Activated CD8-positive, alpha-beta memory T cell treated with anti-CD3 and anti-CD28 coated beads for 48 hours (primary cell): ENCODE results near the gene PPM1B.
"Not testable (repeated sequence)": the region's sequence is repeated elsewhere in the genome, so short reads cannot be mapped to it uniquely, and the experiment has no call there.

ENCODE experiments used
- DNase-seq, 3 experiments: peaks; one replicate each; pipeline ENCODE4 v3.0.0-alpha.2; 2020; ENCODE audit warnings: low read depth in 2 of 3, low spot score in 2 of 3

PPM1B gene

GRCh38 chr2:44168681-44169154 is at the start of gene PPM1B:
Gene PPM1B, plus strand, starts transcription at chr2:44168875. Its CDS starts 32,325 bp downstream, at chr2:44201200.
- peak; percentile 91 to 99 (median 96) for DNase-seq

- no peak for DNase-seq
Observed at GRCh38 chr2:44119878-44120277, 48.8 kb upstream of the PPM1B start.

GRCh38 chr2:44120428-44120827 is 48.2 kb upstream of the PPM1B start:
- DNase-seq = no peak

- no peak for DNase-seq
Observed at GRCh38 chr2:44121899-44122298, 46.8 kb upstream of the PPM1B start.

GRCh38 chr2:44124500-44124899 is 44.2 kb upstream of the PPM1B start:
- DNase-seq = no peak

- DNase-seq = no peak
Observed at GRCh38 chr2:44126106-44126797, 42.4 kb upstream of the PPM1B start.

- DNase-seq = no peak
Observed at GRCh38 chr2:44130441-44130840, 38.2 kb upstream of the PPM1B start.

- no peak for DNase-seq
Observed at GRCh38 chr2:44131177-44131576, 37.5 kb upstream of the PPM1B start.

GRCh38 chr2:44133602-44134001 is 35.1 kb upstream of the PPM1B start:
- DNase-seq = not testable (repeated sequence)

GRCh38 chr2:44134848-44135247 is 33.8 kb upstream of the PPM1B start:
- no peak for DNase-seq

- no peak for DNase-seq
Observed at GRCh38 chr2:44135296-44135695, 33.4 kb upstream of the PPM1B start.

- no peak for DNase-seq
Observed at GRCh38 chr2:44135771-44136170, 32.9 kb upstream of the PPM1B start.

- no peak for DNase-seq
Observed at GRCh38 chr2:44136252-44136651, 32.4 kb upstream of the PPM1B start.

- no peak for DNase-seq
Observed at GRCh38 chr2:44137048-44137447, 31.6 kb upstream of the PPM1B start.

- DNase-seq = no peak
Observed at GRCh38 chr2:44137872-44138551, 30.7 kb upstream of the PPM1B start.

GRCh38 chr2:44139741-44140140 is 28.9 kb upstream of the PPM1B start:
- no peak for DNase-seq

- DNase-seq = no peak
Observed at GRCh38 chr2:44142306-44142705, 26.4 kb upstream of the PPM1B start.

- DNase-seq = no peak
Observed at GRCh38 chr2:44143701-44144100, 25.0 kb upstream of the PPM1B start.

GRCh38 chr2:44148999-44149398 is 19.7 kb upstream of the PPM1B start:
- no peak for DNase-seq

GRCh38 chr2:44150473-44150872 is 18.2 kb upstream of the PPM1B start:
- DNase-seq = no peak

GRCh38 chr2:44152865-44153669 is 15.6 kb upstream of the PPM1B start:
- DNase-seq = no peak
